Ishikawa (cell line): Measurements from ENCODE around the gene PRPF18.

ENCODE experiments used
- CEBPB ChIP-seq: IDR thresholded peaks from 2 replicates; pipeline ENCODE4 v1.6.1; 2012
- CREB1 ChIP-seq: IDR thresholded peaks from 2 replicates; pipeline ENCODE4 v1.6.1; 2012; ENCODE audit warnings: low read depth
- EGR1 ChIP-seq: IDR thresholded peaks from 2 replicates; pipeline ENCODE4 v1.6.1; 2012
- EP300 ChIP-seq: IDR thresholded peaks from 2 replicates; pipeline ENCODE4 v1.6.1; 2012; ENCODE audit warnings: borderline replicate concordance
- FOXM1 ChIP-seq: IDR thresholded peaks from 2 replicates; pipeline ENCODE4 v1.6.1; 2012; ENCODE audit warnings: low read depth, borderline replicate concordance
- MAX ChIP-seq: IDR thresholded peaks from 2 replicates; pipeline ENCODE4 v1.6.1; 2012
- NFIC ChIP-seq: IDR thresholded peaks from 2 replicates; pipeline ENCODE4 v1.6.1; 2012
- RAD21 ChIP-seq: IDR thresholded peaks from 2 replicates; pipeline ENCODE4 v1.6.1; 2012; ENCODE audit warnings: low read depth
- REST ChIP-seq: IDR thresholded peaks from 2 replicates; pipeline ENCODE4 v1.6.1; 2012; ENCODE audit warnings: low read depth, mild to moderate bottlenecking
- TAF1 ChIP-seq: IDR thresholded peaks from 2 replicates; pipeline ENCODE4 v1.6.1; 2012; ENCODE audit warnings: low read depth, mild to moderate bottlenecking
- TCF12 ChIP-seq: IDR thresholded peaks from 2 replicates; pipeline ENCODE4 v1.6.1; 2012; ENCODE audit warnings: low read depth
- TEAD4 ChIP-seq: IDR thresholded peaks from 2 replicates; pipeline ENCODE4 v1.6.1; 2012
- USF1 ChIP-seq: IDR thresholded peaks from 2 replicates; pipeline ENCODE4 v1.6.1; 2012
- YY1 ChIP-seq: IDR thresholded peaks from 2 replicates; pipeline ENCODE4 v1.6.1; 2012; ENCODE audit warnings: low read depth
- ZBTB7A ChIP-seq: IDR thresholded peaks from 2 replicates; pipeline ENCODE4 v1.6.1; 2012; ENCODE audit warnings: low read depth

Gene PRPF18

GRCh38 chr10:13632440-13632839 is 45.7 kb downstream of the PRPF18 start:
- TF ChIP-seq EGR1 (no peak), YY1 (no peak), TCF12 (no peak), MAX (no peak), TEAD4 (no peak), CREB1 (no peak), ZBTB7A (no peak), USF1 (no peak), CEBPB (no peak), RAD21 (no peak), TAF1 (no peak), FOXM1 (no peak), NFIC (no peak), REST (no peak)

GRCh38 chr10:13632884-13633440 is 46.2 kb downstream of the PRPF18 start:
- TF ChIP-seq EGR1 = no peak
- TF ChIP-seq USF1 = no peak
- TF ChIP-seq CREB1 = no peak
- no peak for TF ChIP-seq YY1
- no peak for TF ChIP-seq NFIC

- TF ChIP-seq EGR1 (no peak), USF1 (no peak), ZBTB7A (no peak), NFIC (no peak), REST (no peak), TAF1 (no peak)
These were observed 46.9 kb downstream of the PRPF18 start for GRCh38 chr10:13633689-13634088.

GRCh38 chr10:13634207-13634606 is 47.4 kb downstream of the PRPF18 start:
- TF ChIP-seq TCF12 = no peak

- no peak for TF ChIP-seq CREB1
- no peak for TF ChIP-seq FOXM1
- TF ChIP-seq TEAD4 = no peak
- no peak for TF ChIP-seq TCF12
- TF ChIP-seq CEBPB = no peak
- no peak for TF ChIP-seq USF1
- TF ChIP-seq TAF1 = no peak
- no peak for TF ChIP-seq EP300
- no peak for TF ChIP-seq ZBTB7A
- no peak for TF ChIP-seq REST
- TF ChIP-seq EGR1 = no peak
- no peak for TF ChIP-seq NFIC
- TF ChIP-seq YY1 = no peak
- no peak for TF ChIP-seq RAD21
- TF ChIP-seq MAX = no peak
These were observed 50.0 kb downstream of the PRPF18 start for GRCh38 chr10:13636776-13637175.
